ENCODE measurements around the gene COA4.

Gene COA4

DNA sequence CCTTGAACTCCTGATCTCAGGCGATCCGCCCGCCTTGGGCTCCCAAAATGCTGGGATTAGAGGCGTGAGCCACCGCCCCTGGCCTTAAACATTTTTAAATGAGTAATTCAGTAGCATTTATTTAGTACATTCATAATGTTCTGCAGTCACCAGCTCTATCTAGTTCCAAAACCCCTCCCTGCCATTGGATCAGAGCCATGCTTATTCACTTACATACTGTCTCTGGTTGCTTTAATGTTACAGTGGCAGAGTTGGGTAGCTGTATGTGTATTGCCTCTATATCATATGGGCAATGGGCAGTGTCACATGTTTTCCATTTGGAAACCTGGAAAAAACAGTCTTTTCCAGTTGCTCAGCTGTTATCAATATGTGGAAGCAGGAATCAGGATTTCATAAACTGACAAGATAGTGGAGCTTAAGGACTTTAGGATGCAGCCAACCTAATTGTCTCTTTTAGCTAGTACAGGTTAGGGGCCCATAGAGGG, 10.5 kb downstream of the COA4 start:
- no peak for DNase-seq (ENCODE audit: low read depth in 1 of 2, low spot score in 1 of 2)

- DNase-seq (ENCODE audit: low read depth in 1 of 2, low spot score in 1 of 2): no peak
These were observed 13.7 kb downstream of the COA4 start for GRCh38 chr11:73862986-73863385.

- no peak for DNase-seq (ENCODE audit: low read depth in 1 of 2, low spot score in 1 of 2)
These were observed 16.4 kb downstream of the COA4 start for GRCh38 chr11:73860202-73860601.

- DNase-seq (ENCODE audit: low read depth in 1 of 2, low spot score in 1 of 2): no peak
These were observed 17.0 kb downstream of the COA4 start for GRCh38 chr11:73859671-73860070.

GRCh38 chr11:73856031-73856567, 20.5 kb downstream of the COA4 start:
- no peak for DNase-seq (ENCODE audit: low read depth in 1 of 2, low spot score in 1 of 2)

GRCh38 chr11:73854680-73855079, 22.0 kb downstream of the COA4 start:
- no peak for DNase-seq (ENCODE audit: low read depth in 1 of 2, low spot score in 1 of 2)

DNA sequence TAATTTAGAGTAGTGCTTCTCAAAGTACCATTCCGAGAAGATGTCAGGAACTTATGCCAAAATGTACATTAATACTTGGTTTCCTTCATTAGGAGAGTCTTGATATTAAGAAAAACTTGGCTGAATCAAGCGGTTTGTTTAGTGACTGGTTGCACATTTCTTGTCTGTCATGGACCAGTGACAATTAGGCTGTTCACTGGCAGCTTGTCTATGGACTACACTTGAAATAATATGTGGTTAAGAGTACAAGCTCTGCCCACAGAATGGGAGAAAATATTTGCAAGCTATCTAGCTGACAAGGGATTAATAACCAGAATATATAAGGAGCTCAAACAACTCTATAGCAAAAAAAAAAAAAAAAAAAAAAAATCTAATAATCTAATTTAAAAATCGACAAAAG, 24.6 kb downstream of the COA4 start:
- no peak for DNase-seq (ENCODE audit: low read depth in 1 of 2, low spot score in 1 of 2)

DNA sequence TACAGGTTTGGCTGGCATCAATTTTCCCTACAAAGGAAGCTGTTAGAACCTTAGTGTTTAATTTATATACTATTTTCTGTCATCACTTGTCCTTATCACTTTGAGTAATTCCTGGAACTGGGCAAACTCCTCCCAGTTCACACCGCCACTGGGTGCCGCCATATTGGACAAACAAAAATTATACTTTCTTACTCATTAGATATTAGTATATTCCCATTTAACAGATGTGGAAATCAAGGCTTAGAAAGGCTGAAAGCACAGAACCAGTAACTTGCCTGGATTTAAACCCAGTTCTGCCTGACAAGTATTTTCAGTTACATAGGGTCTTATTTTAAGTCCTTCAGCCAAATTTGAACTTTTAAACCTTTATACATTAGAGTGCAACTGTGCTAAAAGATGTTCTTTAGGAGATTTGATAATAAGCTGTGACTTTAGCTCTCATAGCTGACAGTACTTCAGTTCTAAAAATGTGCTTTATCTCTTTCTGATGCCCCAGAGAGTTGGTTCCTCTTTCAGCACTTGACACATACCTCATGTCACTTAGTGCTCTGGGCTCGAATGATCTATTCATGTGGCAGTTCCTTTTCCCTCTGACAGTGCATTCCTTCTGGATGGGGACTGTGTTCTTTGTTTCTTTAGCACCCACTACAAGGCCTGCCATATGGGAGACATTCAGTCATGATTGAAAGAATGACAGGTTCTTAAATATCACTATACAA, 25.4 kb downstream of the COA4 start:
- no peak for DNase-seq (ENCODE audit: low read depth in 1 of 2, low spot score in 1 of 2)

DNA sequence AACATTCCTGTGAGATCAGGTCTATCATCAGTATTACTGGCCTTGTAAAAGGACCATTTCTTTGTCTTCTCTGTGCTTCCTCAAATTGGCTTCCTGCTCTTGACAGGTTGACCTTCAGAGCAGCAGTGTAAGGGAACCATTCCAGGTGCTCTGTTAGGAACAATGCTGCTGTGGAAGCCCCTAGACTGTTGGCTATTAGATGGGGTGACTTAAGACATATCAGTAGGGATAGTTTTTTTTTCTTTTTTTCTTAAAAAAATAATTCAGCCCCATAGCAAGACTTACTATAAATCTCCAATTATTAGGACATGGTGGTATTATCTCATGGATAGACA, 37.6 kb downstream of the COA4 start:
- DNase-seq (ENCODE audit: low read depth in 1 of 2, low spot score in 1 of 2): no peak

DNA sequence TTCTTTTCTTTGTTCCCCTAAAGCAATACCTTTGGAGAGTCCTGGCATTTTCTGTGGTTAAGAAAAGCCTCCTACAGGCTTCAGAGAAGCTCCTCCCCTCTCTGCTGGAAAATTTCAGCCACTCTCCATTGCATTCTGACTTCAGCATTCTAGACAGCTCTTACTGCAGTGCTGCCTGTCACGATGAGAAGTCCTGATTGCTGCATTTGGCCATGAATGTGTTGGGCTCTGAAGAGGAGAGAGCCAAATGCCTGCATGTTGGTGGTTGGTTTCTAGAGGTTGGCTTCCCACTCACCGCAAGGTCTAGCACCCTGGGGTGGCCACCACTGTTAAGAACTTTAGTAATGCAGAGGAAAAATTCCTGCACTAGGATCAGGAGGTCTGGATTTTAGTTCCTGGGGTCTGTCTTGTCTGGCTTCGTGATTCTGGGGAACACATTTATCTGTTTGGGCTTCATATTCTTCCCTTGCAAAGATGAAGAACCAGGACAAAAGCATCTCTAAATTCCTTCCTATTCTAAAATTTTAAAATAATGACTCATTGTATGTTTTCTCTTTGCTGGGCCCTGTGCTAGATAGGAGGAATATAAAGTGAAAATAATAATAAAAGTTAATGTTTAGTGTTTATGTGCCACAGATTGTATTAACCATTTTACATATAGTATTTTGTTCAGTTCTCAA, 38.1 kb downstream of the COA4 start:
- no peak for DNase-seq (ENCODE audit: low read depth in 1 of 2, low spot score in 1 of 2)

GRCh38 chr11:73833067-73833466, 43.6 kb downstream of the COA4 start:
- no peak for DNase-seq (ENCODE audit: low read depth in 1 of 2, low spot score in 1 of 2)

- no peak for DNase-seq (ENCODE audit: low read depth in 1 of 2, low spot score in 1 of 2)
These were observed 46.4 kb downstream of the COA4 start for GRCh38 chr11:73830261-73830660.
